Stimulated activated CD8-positive, alpha-beta memory T cell treated with anti-CD3 and anti-CD28 coated beads, Interleukin-2, amount 100 ng/mL, for 48 hours (primary cell): ENCODE results near the gene DAB2IP.

Source experiments
- DNase-seq, 2 donors: peaks; one replicate each; pipeline ENCODE4 v3.0.0-alpha.2; 2020; ENCODE audit warnings: low read depth in 2 of 2

Gene DAB2IP

DNA sequence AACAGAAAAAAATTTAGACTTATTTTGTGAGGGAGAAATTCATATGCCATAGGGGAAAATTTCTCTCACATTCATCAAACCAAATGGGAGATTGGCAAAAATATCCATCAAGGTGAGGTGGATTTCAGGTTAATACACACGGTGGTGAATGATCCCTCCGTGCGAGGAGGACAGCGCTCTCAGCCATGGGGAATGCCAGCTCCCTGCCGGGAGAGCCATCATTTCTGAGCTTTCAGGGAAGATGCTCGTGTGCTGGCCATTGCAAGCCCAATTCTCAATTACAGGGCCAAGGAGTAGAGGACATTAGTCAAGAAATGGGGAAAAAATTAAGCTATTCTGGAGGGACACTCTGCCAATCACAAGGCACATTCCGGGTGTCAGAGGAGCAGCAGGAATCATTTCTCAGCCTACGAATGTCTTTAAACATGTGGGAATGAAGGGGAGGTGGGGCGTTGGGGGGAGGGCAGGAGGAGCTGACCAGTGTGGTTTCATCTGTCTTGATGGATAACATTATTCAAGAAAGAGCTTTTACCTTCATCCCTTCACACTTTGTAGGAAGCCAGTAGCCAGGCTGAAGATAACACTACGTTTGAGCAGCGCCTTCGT, 165.5 kb downstream of the DAB2IP start:
- no peak for DNase-seq

DNA sequence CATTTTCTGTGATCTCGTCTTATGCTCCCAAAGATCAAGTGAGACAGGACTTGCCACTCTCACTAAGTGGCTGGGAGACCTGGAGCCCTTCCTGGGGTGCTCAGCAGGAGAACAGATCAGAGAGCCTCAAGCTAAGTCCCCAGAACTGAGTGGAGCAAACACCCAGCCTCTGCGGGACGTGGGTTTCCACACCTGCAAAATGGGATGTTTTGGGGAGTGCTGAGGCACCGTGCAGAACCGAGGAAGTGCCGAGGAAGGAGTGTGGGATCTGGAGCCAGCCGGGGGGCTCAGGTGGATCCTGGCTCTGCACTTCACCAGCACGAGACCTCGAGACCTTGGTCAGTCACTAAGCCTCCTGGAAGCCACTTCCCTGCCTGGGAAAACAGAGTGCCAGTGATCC, 166.0 kb downstream of the DAB2IP start:
- no peak for DNase-seq

- no peak for DNase-seq
Measured at GRCh38 chr9:121818016-121818661, 166.7 kb downstream of the DAB2IP start.

DNA sequence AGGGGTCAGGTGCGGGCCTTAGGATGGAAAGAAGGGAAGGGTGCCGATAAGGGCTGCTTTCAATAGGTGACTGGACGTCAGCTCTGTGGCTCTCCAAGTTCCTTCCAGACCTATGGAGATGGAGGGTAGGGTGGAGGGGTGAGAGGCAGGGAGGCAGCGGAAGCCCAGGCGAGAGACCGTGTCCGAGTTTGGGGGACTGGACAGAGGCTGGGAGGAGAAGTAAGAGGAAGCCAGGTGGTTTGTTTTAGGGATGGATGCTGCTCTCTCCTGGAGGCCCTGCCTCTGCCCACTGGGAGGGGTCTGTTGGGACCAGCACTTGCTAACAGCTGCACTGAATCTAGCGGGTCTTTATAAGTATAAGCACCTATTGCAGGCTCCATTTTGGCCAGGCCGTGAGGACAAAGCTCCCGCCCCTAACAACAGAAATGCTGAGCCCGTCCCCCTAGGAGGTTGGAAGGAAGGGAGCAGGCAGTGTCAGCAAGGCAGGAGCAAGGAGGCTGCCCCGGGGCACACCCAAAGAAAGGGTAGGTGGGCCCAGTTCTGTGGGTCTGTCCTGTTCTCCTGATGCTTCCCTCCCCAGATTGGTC, 167.5 kb downstream of the DAB2IP start:
- no peak for DNase-seq

DNA sequence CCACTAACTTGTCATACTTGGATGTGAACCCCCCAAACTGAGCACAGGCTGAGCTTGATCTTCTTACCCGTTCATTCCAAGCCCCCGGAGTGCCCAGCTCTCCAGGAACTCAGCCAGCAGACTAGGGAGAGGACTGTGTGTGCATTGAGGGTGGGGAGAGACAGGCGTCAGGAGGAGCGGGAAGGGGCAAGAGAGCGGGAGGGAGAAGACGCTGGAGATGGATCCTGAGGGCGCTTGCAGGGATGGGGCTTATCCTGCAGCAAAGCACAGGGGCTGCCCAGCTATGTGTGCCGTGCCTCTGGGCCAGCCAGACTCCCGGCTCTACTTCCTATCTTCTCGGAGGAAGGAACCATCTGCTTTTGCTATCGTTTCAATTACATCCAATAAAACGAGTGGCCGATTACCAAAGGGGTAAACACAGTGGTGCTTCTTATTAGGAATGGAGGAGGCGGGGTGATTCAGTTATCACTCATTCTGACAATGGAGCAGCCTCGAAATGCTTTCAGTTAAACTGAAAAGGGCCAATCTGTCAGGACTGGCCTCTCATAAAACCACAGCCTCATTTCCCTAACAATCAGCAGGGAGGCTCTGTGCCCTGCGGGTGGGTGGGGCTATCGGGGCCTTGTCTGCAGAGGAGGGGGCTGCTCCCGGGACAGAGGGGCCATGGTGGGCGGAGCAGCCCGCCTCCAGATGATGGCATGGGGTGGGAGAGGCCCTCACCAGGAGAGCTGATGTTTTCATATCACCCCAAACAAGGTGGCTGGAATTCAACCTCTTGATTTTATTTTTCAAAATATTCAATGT, 168.2 kb downstream of the DAB2IP start:
- DNase-seq: no peak

GRCh38 chr9:121820286-121821005, 169.0 kb downstream of the DAB2IP start:
- no peak for DNase-seq

- DNase-seq: no peak
Measured at GRCh38 chr9:121821326-121821725, 169.9 kb downstream of the DAB2IP start.

GRCh38 chr9:121822093-121823085, 171.0 kb downstream of the DAB2IP start:
- DNase-seq: no peak

- DNase-seq: no peak
Measured at GRCh38 chr9:121823451-121824169, 172.2 kb downstream of the DAB2IP start.

GRCh38 chr9:121824651-121825030, 173.2 kb downstream of the DAB2IP start:
- no peak for DNase-seq

GRCh38 chr9:121825031-121825691, 173.7 kb downstream of the DAB2IP start:
- DNase-seq: no peak

DNA sequence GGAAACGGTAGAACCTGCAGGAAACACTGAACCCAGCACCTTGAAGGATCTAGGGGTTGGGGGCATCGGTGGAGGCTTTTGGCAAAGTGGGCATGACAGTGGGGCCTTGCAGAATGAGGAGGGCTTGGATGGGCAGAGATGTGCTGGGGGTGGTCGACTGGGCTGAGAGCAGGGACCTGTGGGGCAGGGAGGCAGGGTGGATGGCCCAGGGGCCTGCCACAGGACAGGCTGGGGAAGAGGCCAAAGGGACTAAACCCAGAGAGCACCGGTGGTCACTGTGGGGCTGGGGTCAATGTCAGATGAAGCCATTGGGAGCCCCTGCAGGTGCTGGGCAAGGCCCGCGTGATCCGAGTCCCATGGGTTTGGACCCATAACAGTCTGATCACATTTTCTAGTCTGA, 175.3 kb downstream of the DAB2IP start:
- DNase-seq: no peak

DNA sequence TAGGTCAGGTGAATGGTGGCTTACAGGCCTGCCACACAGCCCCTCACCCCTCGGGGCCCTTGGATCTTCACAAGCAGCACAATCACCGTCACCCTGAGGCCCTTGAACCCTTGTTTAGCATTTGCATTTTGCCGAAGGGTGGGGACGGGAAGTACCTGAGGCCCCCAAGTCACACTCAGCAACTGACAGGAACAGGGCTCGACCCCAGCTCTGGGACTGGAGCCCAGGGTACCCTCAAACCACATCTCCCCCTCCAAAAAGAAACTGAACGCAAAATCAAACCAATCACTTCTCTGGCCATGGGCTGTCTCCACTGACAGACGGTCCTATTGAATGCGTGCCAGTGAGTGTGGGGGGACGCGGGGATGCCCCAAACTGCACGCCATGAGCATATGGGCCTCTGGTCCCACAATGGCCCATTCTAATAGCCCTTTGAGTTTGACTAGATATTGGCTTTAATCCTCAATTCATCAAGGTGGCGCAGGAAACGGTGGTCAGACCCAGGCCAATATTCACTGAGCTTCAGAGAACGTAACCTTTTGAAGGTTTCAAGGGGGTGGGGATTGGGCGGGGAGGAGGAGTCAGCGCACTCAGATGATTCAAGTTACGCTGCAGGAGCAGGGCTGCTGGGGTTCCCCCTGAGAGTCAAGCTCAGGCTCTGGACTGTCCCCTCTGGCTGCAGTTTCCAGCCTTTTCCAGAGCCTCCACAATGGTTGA, 176.0 kb downstream of the DAB2IP start:
- no peak for DNase-seq

DNA sequence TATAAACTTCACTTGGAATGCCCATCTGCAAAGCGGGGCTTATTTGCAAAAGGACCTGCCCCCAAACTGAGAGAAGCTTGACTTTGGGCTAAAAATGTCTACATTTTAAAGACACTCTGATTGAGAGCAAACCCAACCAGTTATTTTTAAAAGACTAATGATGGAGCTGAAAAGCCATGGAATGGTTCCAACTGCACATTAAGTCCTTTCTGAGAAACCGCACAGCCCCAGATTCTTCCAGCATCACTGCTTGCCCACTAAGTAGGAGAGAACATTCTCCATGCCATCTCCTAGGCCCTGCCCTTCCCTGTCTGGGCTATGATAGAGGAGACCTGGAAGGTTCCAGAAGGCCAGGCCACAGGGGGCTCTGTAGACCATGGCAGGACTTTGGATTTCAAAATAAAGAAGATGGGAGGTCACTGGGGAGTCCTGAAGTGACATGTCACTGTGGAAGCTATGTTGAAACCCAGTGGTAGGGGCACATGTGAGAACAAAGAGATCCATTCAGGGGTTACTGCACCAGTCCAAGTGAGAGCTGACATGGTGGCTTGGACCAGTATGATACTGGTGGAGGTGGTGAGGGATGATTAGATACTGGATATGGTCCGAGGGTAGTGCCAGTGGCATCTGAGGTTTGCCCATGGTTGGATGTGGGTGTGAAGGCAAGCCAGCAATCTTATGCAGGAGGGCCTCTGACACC, 179.2 kb downstream of the DAB2IP start:
- no peak for DNase-seq

DNA sequence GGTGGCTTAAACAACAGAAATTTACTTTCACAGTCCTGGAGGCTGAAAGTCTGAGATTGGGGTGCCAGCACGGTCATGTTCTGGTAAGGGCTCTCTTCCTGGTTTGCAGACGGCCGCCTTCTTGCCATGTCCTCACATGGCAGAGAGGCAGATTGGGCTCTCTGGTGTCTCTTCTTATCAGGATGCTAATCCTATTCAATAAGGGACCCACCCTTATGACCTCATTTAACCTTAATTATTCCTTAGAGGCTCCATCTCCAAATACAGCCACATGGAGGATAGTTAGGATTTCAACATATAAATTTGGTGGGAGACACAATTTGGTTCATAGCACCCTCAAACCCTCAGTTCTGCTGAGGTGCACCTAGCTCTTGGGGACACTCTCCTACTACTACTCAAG, 180.4 kb downstream of the DAB2IP start:
- DNase-seq: no peak

GRCh38 chr9:121833061-121833460, 181.6 kb downstream of the DAB2IP start:
- DNase-seq: no peak
